GM10248 (cell line): Measurements from ENCODE around the gene TMA7B.

Source experiments
- CTCF ChIA-PET: fragments of 300-600 bp; sonication (Branson Sonifier 250); formaldehyde crosslinking; extraction: SDS; loops from one replicate; lab custom pipeline; 2021; ENCODE audit warnings: antibody characterized with exemption; lab: Yijun Ruan, JAX
- POLR2A ChIA-PET: fragments of 350-650 bp; sonication (Branson Sonifier 250); formaldehyde crosslinking; extraction: SDS; loops from one replicate; lab custom pipeline; 2020; ENCODE audit warnings: antibody characterized with exemption; lab: Yijun Ruan, JAX
- DNase-seq: peaks from one replicate; pipeline ENCODE4 v3.0.0; 2012; ENCODE audit errors: extremely low spot score
- CTCF ChIP-seq: IDR thresholded peaks from 2 replicates; pipeline ENCODE4 v1.5.1; 2012; ENCODE audit warnings: mild to moderate bottlenecking, low read depth; ENCODE audit errors: extremely low read depth, missing control alignments, control extremely low read depth

The TMA7B gene

DNA sequence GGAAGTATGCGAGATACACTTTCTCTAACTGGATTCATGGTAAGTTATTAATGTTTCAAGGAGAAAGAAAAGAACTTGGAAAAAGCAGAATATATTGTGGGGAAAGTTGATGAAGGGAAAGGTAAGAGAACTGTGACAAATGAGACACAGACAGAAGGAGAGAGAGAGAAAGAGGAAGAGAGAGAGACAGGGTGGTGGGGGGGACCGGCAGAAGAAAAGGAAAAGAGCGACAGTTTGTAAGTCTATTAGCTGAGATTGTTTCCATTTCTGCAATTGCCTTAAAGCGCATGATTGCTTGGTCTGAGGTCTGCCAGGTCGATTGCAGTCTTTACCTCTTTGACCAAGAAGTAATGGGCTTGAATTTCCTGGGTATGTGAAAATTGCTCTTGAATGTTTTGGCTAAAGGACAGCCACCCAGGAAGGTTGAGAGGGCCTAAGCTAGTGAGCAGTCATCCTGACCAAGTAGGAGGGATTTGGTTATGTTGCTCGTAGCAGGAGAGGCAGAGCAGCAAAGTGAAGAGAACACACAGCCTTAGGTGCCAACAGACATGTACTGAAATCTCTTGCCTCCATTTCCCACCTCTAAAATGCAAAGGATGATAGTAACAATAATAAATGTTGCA is 23.6 kb upstream of the TMA7B start:
- no peak for DNase-seq
- CTCF ChIA-PET: interaction anchor here (1.1 kb wide), 1 partner anchor 14 kb away, joined by 3 read pairs; no protein-coding TSS in a partner anchor
- TF ChIP-seq CTCF: no peak
- POLR2A ChIA-PET: no interaction called here

GRCh38 chr22:39937906-39938305 is 22.3 kb upstream of the TMA7B start:
- DNase-seq: no peak
- ChIA-PET CTCF (no interaction called here), POLR2A (no interaction called here)
- TF ChIP-seq CTCF: no peak

DNA sequence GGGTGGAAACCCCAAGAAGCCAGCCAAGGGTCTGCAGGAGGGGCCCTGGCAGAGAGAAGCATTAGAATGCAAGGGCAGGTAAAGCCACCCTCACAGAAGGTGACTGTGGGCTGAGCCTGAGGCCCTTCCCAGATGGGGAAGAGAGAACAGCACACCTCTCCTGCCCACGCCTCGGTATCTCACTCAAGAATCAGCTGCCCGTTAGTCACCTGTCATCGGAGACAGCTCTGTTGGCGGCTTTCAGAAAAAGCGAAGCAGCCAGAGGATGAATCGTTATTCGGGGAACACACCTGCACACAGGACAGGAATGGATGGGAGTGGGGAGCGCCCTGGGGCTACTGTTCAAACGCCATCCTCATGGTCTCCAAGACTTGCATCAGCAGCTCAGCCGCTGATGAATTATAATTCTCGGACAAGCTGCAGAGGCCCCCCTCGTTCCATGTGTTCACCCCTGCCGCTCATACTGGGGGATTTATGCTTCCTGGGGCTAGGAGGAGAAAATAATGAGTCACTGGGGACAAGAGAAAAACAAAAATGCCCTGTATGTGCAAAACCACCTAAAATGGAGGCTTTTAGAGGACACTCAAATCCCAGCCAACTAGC is 21.6 kb upstream of the TMA7B start:
- CTCF ChIA-PET: no interaction called here
- no peak for DNase-seq
- POLR2A ChIA-PET: no interaction called here
- no peak for TF ChIP-seq CTCF

DNA sequence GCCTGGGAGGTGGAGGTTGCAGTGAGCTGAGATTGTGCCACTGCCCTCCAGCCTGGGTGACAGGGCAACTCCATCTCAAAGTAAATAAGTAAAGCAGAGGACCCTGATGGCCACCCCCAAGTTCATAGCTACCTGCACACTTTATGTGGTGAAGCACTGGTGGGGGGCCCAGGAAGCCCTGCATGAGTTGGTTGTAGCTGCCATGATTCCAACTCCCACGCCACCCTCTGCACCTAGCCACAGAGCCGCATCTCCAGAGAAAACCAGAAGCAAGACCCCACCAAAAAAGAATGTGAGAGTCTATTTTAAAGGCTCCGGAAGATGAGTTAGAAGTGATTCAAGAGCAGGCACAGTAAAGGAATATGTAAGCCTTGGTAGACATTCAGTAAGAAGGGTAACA is 20.4 kb upstream of the TMA7B start:
- TF ChIP-seq CTCF: no peak
- ChIA-PET CTCF (no interaction called here), POLR2A (no interaction called here)
- no peak for DNase-seq

- ChIA-PET CTCF (interaction anchor here (2.3 kb wide), 1 partner anchor 319 kb away, joined by 5 read pairs; no protein-coding TSS in a partner anchor), POLR2A (no interaction called here)
- TF ChIP-seq CTCF: peak; percentile 30
- DNase-seq: no peak
Measured at GRCh38 chr22:39940757-39941305, 19.4 kb upstream of the TMA7B start.

GRCh38 chr22:39941601-39942000 is 18.6 kb upstream of the TMA7B start:
- no peak for DNase-seq
- TF ChIP-seq CTCF: no peak
- POLR2A ChIA-PET: no interaction called here
- CTCF ChIA-PET: interaction anchor here (1.0 to 2.5 kb wide), 6 partner anchors 8 to 320 kb away, joined by 3 to 11 read pairs (median 4); no protein-coding TSS in a partner anchor
